IPS DF 19.7 (cell line): Measurements from ENCODE around the gene FUT3.
"Not testable (repeated sequence)": the region's sequence is repeated elsewhere in the genome, so short reads cannot be mapped to it uniquely, and the experiment has no call there.

Source experiments
- DNase-seq: peaks from one replicate; pipeline ENCODE4 v3.0.0-alpha.2; 2013; ENCODE audit warnings: low read depth, low spot score

Gene FUT3

DNA sequence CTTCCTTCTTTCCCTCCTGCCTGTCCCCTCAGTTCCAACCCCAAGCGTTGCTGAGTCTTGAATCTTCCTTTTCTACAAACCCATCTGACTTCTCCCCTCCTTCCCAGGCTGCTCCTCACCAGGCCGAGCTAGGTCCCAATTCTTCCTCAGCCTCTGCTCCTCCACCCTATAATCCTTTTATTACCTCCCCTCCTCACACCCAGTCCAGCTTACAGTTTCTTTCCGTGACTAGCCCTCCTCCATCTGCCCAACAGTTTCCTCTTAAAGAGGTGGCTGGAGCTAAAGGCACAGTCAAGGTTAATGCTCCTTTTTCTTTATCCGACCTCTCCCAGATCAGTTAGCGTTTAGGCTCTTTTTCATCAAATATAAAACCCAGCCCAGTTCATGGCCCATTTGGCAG lies 2.6 kb downstream of the FUT3 start:
- not testable (repeated sequence) for DNase-seq

DNA sequence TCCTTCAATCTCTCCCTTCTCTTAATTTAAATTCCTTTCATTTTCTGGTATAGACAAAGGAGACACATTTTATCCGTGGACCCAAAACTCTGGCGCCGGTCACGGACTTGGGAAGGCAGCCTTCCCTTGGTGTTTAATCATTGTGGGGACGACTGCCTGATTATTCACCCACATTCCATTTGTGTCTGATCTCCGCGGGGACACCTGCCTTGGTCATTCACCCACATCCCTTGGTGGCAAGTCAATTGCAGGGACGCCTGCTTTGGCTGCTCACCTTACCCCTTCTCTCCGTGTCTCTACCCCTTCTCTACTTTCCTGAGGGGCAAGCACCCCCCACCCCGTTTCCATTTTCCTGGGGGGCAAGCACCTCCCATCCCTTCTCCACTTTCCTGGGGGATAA lies 3.4 kb downstream of the FUT3 start:
- not testable (repeated sequence) for DNase-seq

DNA sequence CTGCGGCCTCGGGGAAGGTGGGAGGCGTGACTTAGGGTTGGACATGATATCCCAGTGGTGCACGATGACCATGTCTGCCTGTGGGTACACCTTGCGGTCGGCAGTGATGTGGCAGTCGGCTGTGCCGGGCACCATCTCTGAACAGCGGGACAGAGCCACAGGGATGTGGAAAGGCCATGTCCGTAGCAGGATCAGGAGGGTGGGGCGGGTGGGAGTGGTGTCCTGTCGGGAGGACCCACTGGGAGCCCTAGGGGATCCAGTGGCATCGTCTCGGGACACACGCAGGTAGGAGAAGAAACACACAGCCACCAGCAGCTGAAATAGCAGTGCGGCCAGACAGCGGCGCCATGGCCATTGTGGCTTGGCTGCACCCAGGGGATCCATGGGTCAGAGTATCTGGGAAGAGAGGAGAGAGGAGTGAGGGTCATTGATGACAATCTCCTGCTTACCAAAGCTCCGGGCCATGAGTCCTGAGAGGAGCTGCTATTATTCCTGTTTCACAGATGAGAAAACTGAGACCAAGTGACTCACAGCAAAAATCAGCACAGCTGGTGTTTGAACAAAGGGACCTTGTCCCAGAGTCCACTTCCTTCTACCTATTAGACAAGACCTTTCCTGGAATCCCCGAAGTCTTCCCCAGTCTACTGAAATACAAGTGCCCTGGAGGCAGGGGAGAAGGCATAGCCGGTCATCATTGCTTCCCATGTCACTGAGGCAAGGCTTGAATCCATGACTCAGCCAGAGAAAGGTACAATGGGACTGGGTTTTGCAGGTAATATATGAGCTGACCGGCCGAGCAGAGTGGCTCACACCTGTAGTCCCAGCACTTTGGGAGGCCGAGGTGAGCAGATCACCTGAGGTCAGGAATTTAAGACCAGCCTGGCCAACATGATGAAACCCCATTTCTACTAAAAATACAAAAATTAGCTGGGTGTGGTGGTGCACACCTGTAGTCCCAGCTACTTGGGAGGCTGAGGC lies 6.5 kb downstream of the FUT3 start:
- DNase-seq, result no peak

DNA sequence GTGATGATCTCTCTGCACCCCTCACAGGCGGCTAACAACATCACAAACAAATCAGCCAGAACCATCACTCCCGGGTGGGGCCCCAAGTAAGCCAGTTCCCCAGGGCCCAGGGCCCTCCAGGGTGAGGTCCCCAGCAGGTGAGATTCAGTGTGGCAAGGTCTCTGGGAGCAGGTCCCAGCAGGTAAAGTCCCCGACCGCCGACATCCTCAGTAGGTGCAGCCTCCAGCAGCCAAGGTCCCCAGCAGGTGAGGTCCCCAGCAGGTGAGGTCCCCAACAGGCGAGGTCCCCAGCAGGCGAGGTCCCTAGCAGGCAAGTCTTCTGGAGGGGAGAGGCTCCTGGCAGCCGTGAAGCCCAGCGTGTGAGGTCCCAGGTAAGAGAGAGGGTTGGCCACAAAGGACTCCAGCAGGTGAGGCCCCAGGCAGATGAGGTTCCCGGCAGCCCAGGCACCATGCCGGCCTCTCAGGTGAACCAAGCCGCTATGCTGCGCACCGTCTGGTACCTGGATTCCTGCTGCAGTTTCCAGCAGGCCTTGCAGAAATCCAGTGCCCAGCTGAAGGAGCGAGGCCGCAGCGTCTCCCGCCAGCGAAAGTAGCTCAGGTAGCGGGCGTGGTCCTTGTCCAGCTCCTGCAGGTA lies 7.8 kb downstream of the FUT3 start:
- DNase-seq, result no peak

DNA sequence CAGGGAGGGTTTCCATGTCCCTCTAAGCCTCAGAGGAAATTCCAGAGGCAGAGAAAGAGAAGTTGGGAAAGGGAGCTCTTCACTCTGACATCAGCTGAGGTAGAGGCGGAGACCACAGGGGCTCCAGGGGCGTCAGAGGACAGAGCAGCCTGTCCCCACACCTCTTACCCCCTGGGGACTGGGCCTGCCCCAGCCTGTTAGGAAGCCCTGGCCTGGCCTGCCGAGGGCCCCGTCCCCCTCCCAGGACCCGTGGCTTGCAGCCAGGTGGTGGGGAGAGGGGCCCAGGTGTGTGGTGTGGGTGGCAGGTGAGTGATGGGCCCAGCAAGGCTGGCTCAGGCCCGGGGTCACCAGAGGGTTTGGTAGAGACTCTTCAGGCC lies 9.5 kb downstream of the FUT3 start:
- not testable (repeated sequence) for DNase-seq

DNA sequence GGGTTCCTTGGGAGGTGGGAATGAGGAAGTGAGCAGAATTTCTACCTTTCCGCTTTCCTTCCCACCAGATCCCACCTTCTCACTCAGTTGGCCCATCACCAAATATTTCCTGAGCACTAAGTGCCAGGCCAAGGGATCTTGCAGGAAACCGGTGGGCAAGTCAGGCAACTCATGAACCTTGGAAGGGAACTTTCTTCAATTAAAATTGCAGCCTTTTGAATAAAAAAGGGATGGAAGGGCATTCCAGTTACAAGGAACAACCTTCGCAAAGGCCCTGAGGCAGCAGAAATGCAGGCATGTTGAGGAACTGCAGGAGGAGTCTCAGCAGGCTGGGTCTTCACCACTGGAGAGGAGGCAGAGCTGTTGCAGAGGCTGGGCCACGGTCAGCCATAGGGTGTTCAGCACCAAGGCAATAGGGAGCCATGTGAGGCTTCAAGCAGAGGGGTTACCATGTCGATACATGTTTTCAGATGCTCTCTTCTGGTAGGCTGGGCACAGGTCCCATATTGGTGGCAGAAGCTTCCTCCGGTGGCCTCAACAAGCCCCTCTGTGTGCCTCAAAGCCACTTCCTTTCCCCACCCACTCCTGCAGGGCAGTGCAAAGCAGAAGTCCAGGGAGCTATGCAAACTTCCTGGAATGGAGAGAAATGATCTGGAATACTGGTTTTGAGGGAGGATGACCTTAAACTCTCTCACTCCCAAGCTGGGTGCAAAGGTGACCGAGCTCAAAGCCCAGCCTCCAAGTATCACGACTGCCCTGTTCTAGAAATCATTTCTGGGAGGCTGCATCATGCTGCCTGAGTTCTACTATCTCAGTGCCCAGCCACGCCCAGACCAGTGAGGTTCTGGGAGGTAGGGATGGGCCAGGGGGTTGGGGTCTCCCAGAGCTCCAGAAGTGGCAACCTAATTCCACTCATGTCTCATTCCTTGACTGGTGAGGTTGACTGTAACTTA lies 11.9 kb downstream of the FUT3 start, which contains the start of gene FUT6:
Gene FUT6 (minus strand): TSS at position 638 of the 953 bp plus-strand sequence. CDS start 7,135 bp downstream, outside the sequence.
- no peak for DNase-seq

DNA sequence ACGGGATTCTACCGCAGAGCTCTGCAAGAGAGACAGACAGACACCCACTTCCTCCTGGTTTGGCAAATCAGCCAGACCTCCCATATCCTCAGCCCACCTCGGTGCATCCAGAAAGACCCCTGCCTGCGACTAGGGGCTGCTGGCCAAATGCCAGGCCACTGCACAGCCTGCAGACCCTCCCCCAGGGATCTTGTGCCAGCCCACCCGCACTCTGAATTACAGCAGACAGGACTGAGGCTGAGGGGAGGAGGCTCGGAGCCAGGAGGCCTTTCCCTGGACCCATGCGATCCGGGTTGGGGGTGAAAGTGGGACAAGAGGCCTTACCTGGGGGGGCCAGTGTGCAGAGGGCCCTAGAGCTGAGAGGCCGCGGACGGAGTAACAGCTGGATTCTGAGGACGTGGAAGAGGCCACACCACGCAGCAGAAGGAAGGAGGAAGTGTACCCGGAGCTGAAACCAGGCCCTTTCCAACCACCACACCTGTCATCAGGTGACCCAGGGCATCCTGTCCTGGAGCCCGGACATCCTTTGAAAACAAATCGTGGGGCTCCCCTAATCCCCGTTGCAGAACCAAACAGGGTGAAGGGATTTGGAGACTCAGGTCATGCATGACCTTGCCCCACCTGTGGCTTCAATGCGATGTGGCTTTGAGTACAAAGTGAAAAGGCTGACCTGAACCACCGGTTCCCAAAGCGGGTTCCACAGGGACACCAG lies 12.7 kb downstream of the FUT3 start:
- DNase-seq, result no peak

DNA sequence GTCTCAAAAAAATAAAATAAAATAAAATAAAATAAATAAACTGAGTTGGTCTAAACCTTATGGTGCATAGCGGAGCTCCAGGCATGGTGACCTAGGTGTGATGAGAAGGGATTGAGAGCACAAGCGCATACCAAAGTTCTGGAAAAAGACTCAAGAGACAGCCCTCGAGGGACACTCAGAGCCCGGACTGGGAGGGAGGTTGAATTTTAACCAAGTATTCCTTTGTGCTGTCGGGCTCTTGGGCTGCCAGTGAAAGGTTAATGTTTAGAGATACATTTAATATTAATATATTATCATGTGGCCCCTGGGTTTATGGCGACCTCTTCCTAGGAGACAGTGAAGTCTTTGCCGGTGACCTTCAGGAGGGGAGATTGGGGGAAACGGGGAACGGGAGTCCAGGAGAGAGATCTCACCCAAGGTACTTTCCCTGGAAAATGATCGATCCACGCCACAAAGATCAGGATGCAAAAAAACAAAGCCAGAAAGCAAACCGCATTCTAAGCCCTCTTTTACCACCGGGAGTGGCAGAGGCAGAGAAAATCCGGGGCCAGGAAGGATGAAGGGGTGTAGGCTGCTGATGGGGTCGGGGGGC lies 13.4 kb downstream of the FUT3 start:
- no peak for DNase-seq

DNA sequence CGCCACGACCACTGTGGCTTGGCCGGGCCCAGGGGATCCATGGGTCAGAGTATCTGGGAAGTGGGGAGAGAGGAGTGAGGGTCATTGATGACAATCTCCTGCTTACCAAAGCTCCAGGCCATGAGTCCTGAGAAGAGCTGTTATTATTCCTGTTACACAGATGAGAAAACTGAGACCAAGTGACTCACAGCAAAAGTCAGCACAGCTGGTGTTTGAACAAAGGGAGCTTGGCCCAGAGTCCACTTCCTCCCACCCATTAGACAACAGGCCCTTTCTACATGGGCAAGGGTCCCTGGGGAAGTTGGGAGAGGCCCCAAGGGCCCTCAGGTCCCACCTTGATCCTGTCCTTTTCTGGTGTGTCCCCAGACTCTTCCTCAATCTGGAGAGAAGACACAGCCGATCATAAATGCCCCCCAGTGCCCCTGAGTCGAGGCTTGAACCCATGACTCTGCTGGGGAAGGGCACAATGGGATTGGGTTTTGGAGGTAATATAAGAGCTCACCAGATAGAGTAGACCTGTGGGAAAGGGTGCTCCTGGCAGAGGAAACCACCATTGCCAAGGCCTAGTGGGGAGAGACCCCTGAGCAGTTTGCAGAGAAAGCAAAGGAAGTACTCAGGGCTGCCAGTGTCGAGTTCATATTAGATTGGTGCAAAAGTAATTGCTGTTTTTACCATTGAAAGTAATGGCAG lies 18.6 kb downstream of the FUT3 start:
- DNase-seq, result no peak

DNA sequence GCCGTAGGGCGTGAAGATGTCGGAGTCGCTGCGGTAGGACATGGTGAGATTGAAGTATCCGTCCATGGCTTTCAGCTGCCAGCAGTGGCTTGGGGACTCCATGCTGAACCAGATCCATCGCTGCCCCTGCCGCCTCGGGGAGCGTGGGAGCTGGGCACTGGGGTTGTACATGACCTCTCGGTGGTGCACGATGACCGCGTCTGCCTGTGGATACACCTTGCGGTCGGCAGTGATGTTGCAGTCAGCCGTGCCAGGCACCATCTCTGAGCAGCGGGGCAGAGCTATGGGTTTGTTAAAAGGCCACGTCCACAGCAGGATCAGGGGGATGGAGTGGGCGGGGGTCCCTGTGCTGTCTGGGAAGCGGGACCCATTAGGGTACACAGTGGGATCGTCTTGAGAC lies 19.2 kb downstream of the FUT3 start:
- DNase-seq, result no peak

DNA sequence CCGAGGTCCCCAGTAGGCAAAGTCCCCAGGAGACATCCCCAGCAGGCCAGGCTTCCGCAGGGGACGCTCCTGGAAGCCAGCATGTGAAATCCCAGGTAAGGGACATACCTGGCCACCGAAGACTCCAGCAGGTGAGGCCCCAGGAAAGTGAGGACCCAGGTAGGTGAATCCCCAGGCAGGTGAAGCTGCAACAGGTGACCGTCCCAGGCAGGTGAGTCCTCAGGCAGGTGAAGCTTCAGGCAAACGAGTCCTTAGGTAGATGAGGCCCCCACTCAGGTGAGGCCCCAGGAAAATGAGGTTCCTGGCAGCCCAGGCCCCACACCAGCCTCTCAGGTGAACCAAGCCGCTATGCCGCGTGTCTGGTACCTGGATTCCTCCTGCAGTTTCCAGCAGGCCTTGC lies 20.1 kb downstream of the FUT3 start:
- DNase-seq, result no peak

DNA sequence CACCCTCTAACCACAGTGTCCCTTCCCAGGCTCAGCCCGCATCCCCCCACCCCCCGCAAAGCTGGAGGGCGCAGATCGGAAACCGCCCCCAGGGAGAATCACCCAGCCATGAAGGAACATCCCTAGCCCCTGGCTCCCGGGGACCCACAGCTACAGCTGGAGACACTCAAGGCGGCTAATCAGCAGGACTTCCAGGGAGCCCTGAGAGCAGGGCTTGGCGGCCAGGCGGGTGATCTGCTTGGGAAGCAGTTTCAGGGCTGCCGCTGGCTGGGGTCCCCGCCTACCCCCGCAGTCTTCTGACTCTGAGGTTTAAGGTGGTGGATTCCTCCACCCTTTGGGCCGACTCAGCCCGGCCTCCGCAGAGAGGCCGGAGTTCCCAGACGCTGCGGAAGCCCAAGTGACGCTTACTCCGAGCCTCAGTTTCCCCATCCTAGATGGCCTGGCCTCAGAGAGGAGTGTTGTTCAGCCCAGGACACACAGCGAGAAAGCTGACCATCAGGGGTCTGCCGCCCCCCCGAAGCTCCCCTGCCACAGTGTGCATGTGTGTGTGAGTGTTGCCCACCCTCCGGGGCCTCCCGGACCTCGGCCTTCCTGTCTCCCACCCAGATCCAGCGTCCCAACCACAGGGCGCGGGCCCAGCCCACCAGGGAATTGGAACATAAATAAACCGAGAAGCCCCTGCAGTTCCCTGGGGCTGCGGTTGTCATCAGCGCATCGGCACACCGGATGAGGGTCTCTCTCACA lies 21.5 kb downstream of the FUT3 start:
- DNase-seq, result no peak

DNA sequence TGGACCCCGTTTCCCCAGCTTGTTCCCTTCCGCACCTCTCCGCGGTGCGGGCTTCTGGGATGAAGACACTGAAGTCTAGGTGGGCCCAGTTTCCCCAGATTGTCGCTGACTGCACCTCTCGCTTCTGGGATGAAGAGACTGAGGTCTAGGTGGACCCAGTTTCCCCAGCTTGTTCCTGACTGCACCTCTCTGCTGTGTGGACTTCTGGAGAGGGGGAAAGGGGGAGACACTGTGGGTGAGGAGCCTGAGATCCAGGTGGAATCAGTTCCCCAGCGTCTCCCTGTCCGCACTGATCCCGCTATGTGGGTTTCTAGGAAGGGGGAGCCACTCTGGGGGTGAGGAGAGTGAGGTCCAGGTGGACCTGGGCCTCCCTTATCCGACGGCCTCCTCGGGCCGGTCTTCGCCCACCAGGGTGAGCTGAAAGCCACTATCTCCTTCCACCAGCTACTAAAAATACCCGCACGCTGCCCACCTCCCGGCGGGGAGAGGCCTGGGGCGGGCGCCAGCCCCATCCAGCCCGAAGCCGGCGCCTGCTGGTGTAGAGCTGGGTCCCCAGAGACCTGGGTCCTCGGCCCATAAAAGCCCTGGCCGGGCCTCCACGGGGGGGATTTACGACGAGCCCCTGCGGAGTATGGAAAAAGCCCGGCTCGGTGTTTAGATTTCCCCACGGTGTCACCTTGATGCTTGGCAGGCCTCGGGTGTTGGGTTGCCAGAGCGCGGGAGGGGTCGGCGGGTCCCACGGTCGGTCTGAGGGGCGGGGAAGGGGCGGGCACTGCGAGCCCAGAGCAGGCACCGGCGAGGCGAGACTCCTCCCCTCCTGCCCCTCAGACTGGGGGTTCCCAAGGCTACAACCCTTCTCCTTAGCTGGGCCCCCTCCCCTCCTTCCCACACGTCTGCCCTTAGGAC lies 22.3 kb downstream of the FUT3 start:
- no peak for DNase-seq

DNA sequence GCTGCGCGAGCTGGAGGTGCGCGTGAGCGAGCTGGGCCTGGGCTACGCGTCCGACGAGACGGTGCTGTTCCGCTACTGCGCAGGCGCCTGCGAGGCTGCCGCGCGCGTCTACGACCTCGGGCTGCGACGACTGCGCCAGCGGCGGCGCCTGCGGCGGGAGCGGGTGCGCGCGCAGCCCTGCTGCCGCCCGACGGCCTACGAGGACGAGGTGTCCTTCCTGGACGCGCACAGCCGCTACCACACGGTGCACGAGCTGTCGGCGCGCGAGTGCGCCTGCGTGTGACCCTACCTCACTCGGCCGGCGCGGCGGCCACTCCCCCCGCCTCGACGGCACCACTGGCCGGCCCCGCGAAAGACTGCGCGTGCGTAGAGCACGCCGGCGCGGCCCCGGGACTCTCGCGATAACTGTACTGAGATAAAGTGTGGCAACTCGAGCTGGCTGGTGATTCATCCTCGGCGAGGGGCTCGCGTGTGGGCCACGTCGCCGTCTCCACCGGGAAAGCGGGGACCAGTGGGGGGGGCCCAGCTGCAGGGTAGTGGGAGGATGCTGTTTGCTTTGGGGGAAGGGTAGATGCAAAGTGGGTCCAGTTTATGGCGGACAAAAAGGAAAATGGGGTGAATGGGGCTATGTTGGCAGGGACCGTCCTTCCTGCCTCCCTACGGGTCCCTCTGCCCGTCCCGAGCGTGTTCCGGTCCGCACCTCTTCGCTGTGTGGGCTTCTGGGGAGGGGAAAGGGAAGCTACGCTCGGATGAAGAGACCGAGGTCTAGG lies 23.2 kb downstream of the FUT3 start:
- no peak for DNase-seq

DNA sequence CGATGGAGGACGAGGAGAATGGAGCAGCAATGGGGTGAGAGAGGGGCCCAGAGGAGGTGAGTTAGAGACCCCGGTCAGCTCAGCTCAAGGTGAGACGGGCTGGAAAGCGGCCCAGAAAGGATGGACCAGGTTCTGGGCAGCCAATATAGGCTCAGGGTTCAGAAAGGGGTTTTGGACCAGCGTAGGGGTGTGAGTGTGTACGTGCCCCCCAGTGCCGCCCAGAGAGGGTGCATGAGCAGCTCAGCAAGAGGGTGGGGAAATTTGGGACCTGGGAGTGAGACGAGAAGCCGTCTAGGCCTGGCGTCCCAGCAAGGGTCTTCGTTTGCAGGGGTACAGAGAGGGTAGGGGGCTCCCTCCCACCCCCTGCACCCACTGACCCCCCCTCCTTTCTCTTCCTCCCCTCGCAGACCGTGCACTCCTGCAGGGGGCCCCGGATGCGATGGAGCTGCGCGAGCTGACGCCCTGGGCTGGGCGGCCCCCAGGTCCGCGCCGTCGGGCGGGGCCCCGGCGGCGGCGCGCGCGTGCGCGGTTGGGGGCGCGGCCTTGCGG lies 23.8 kb downstream of the FUT3 start:
- no peak for DNase-seq

DNA sequence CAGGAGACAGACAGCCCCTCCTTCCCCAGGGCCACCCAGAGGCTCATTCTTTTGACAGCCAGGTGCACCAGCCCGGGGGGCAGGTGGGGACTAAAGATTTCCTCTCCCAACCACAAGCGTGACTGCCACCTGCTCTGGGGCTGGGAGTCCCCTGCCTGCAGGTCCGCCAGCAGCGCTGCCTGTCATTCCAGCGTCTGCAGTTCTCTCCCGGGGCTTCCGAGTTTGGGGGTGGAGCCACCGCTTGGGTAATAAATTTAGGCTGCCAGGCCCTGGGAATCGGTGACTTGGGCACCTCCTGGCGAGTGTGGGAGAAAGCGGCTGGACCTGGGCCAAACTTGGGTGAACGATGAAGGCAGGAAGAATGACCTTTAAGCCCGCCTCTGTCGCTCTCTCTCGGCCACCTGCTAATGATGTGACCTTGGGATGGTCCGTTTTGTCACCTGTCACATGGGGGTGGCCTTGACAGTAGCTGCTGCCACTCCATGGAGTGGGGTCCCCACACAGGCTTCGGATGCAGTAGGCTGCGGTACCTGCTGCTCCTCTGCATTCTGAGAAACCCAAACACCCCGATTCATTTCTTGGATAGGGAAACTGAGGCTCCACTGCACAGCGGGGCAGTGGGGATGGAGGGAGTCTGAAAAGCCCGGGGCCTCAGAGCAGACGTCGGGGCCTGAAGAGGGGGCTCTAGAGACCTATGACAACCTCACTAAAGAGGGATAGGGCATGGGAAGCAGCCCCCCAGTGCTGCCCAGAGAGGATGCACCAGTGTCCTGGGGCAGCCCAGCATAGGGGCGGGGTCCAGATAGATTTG lies 24.5 kb downstream of the FUT3 start:
- no peak for DNase-seq
